Endometrial microvascular endothelial cells (primary cell): ENCODE results near the gene LMLN. TPM values are rescaled to one million over a fixed set of nuclear protein-coding genes. Genes with fewer than 3 reads are reported as not detected.
"Not testable (repeated sequence)": the region's sequence is repeated elsewhere in the genome, so short reads cannot be mapped to it uniquely, and the experiment has no call there.

Experiments used
- in situ Hi-C: cut with HindIII; loops from 2 replicates; pipeline ENCODE4 v1.10.0; 2017; ENCODE audit warnings: low sequenced_read_pairs, low pct_unique_long_range_greater_than_20kb; ENCODE audit errors: inconsistent ontology term
- total RNA-seq: library from RNA; depleted of rRNA; stranded (reverse); fragments of >200 nt; gene quantifications from one replicate; pipeline ENCODE4 v1.2.3, GENCODE V29; 2015; ENCODE audit errors: inconsistent ontology term

The LMLN gene
- total RNA-seq, 1 donor from 2014 or later = 3.9 TPM

GRCh38 chr3:198018416-198018815 is 58.4 kb downstream of the LMLN start:
- in situ Hi-C loops = no loop called here

GRCh38 chr3:198019115-198019514 is 59.1 kb downstream of the LMLN start:
- in situ Hi-C loops = no loop called here

- in situ Hi-C loops = no loop called here
Observed at GRCh38 chr3:198021320-198021719, 61.3 kb downstream of the LMLN start.

GRCh38 chr3:198022604-198023003 is 62.6 kb downstream of the LMLN start:
- in situ Hi-C loops = no loop called here

GRCh38 chr3:198025644-198026043 is 65.6 kb downstream of the LMLN start:
- in situ Hi-C loops = no loop called here

- in situ Hi-C loops = no loop called here
Observed at GRCh38 chr3:198026620-198027019, 66.6 kb downstream of the LMLN start.

- in situ Hi-C loops = no loop called here
Observed at GRCh38 chr3:198027045-198027798, 67.2 kb downstream of the LMLN start.

GRCh38 chr3:198027799-198028390 is 67.9 kb downstream of the LMLN start:
- in situ Hi-C loops = no loop called here

- in situ Hi-C loops = no loop called here
Observed at GRCh38 chr3:198028718-198029117, 68.7 kb downstream of the LMLN start.

GRCh38 chr3:198030125-198030524 is 70.1 kb downstream of the LMLN start:
- in situ Hi-C loops = no loop called here

GRCh38 chr3:198030726-198031125 is 70.7 kb downstream of the LMLN start:
- in situ Hi-C loops = no loop called here

- in situ Hi-C loops = no loop called here
Observed at GRCh38 chr3:198032039-198032936, 72.3 kb downstream of the LMLN start.

- in situ Hi-C loops = no loop called here
Observed at GRCh38 chr3:198043119-198043518, 83.1 kb downstream of the LMLN start.

GRCh38 chr3:198046120-198046857 is 86.3 kb downstream of the LMLN start:
- in situ Hi-C loops = no loop called here

- in situ Hi-C loops = no loop called here
Observed at GRCh38 chr3:198048445-198048844, 88.4 kb downstream of the LMLN start.

- in situ Hi-C loops = no loop called here
Observed at GRCh38 chr3:198051836-198052235, 91.8 kb downstream of the LMLN start.

GRCh38 chr3:198053462-198053861 is 93.4 kb downstream of the LMLN start:
- in situ Hi-C loops = not testable (repeated sequence)

GRCh38 chr3:198061119-198062067 is 101.4 kb downstream of the LMLN start:
- in situ Hi-C loops = no loop called here
